IPS DF 19.7 (cell line): ENCODE results near the gene BSG.
"Not testable (repeated sequence)": the region's sequence is repeated elsewhere in the genome, so short reads cannot be mapped to it uniquely, and the experiment has no call there.

Experiments used
- DNase-seq: peaks from one replicate; pipeline ENCODE4 v3.0.0-alpha.2; 2013; ENCODE audit warnings: low read depth, low spot score

BSG gene

GRCh38 chr19:620166-620862 lies 47.9 kb downstream of the BSG start:
- DNase-seq, result no peak

- not testable (repeated sequence) for DNase-seq
These were observed 48.8 kb downstream of the BSG start for GRCh38 chr19:621191-621590.

GRCh38 chr19:621819-622218 lies 49.4 kb downstream of the BSG start:
- no peak for DNase-seq

GRCh38 chr19:622666-623065 lies 50.3 kb downstream of the BSG start:
- DNase-seq, result no peak

- DNase-seq, result no peak
These were observed 51.0 kb downstream of the BSG start for GRCh38 chr19:623175-623916.

- no peak for DNase-seq
These were observed 51.6 kb downstream of the BSG start for GRCh38 chr19:623974-624373.

- no peak for DNase-seq
These were observed 52.2 kb downstream of the BSG start for GRCh38 chr19:624433-625109.

GRCh38 chr19:625257-625656 lies 52.9 kb downstream of the BSG start:
- DNase-seq, result no peak

- not testable (repeated sequence) for DNase-seq
These were observed 54.2 kb downstream of the BSG start for GRCh38 chr19:626566-626965.

- no peak for DNase-seq
These were observed 55.8 kb downstream of the BSG start for GRCh38 chr19:628168-628567.

GRCh38 chr19:629515-629914 lies 57.1 kb downstream of the BSG start:
- DNase-seq, result not testable (repeated sequence)

GRCh38 chr19:629961-630714 lies 57.7 kb downstream of the BSG start:
- no peak for DNase-seq

- DNase-seq, result no peak
These were observed 60.2 kb downstream of the BSG start for GRCh38 chr19:632579-633067.
